CD14-positive monocyte (primary cell): ENCODE results near the gene ZNF888. TPM values are rescaled to one million over a fixed set of nuclear protein-coding genes. Genes with fewer than 3 reads are reported as not detected.

Experiments
- DNase-seq, 3 donors: peaks; one replicate each; pipeline ENCODE4 v3.0.0-alpha.2; 2011 to 2022
- H2AFZ ChIP-seq: 2 replicates; pipeline ENCODE4 v1.6.0; 2012; ENCODE audit warnings: mild to moderate bottlenecking, low read depth, low read length, inconsistent platforms; ENCODE audit not compliant: insufficient read depth, poor library complexity, severe bottlenecking
- H3K27ac ChIP-seq, 2 donors: 1 replicate in 1 of 2; 2 replicates in 1 of 2; pipeline ENCODE4 v1.5.1; 2012 to 2013; ENCODE audit warnings: low read length in 2 of 2, control low read depth in 1 of 2, inconsistent platforms in 1 of 2, low read depth in 1 of 2, mild to moderate bottlenecking in 1 of 2
- H3K27me3 ChIP-seq, 2 donors: one replicate each; pipeline versions ENCODE4 v1.6.0 to v1.6.1; 2011 to 2013; ENCODE audit warnings: low read length in 2 of 2; ENCODE audit not compliant: control insufficient read depth in 2 of 2, insufficient read depth in 2 of 2
- H3K36me3 ChIP-seq, 2 donors: replicated peaks in 1 of 2; 1 replicate in 1 of 2; 2 replicates in 1 of 2; pipeline versions ENCODE4 v1.5.1 to v1.6.1; 2012 to 2013; ENCODE audit warnings: low read length in 2 of 2, control low read depth in 1 of 2, inconsistent platforms in 1 of 2, mild to moderate bottlenecking in 1 of 2; ENCODE audit not compliant: insufficient read depth in 2 of 2, control insufficient read depth in 1 of 2
- H3K4me1 ChIP-seq, 2 donors: 1 replicate in 1 of 2; 2 replicates in 1 of 2; pipeline versions ENCODE4 v1.5.1 to v1.6.1; 2012 to 2013; ENCODE audit warnings: low read length in 2 of 2, control low read depth in 1 of 2, inconsistent platforms in 1 of 2, mild to moderate bottlenecking in 1 of 2, moderate library complexity in 1 of 2; ENCODE audit not compliant: insufficient read depth in 2 of 2, control insufficient read depth in 1 of 2
- H3K4me2 ChIP-seq: replicated peaks from 2 replicates; pipeline ENCODE3; 2012; ENCODE audit warnings: low read length, moderate library complexity, mild to moderate bottlenecking; ENCODE audit not compliant: poor library complexity, severe bottlenecking; ENCODE audit errors: extremely low read depth
- H3K4me3 ChIP-seq, 3 experiments: fragments of 200-600 bp in 1 of 3; sonication (generic) in 1 of 3; replicated peaks in 1 of 3; 1 replicate in 2 of 3; 2 replicates in 1 of 3; pipeline ENCODE4 v1.5.1; 2011 to 2013; ENCODE audit warnings: low read length in 3 of 3, mild to moderate bottlenecking in 3 of 3, control low read depth in 2 of 3, low read depth in 2 of 3, inconsistent platforms in 1 of 3, moderate library complexity in 1 of 3
- H3K79me2 ChIP-seq: 2 replicates; pipeline ENCODE4 v1.6.0; 2012; ENCODE audit warnings: mild to moderate bottlenecking, control low read depth, inconsistent platforms, low read length, moderate library complexity; ENCODE audit not compliant: insufficient read depth
- H3K9ac ChIP-seq: 2 replicates; pipeline ENCODE4 v1.6.0; 2017; ENCODE audit warnings: low read length, mild to moderate bottlenecking; ENCODE audit not compliant: insufficient read depth, poor library complexity, severe bottlenecking
- H3K9me3 ChIP-seq, 2 donors: replicated peaks in 1 of 2; 1 replicate in 1 of 2; 2 replicates in 1 of 2; pipeline versions ENCODE4 v1.5.1 to v1.6.1; 2012 to 2013; ENCODE audit warnings: low read length in 2 of 2, control low read depth in 1 of 2; ENCODE audit not compliant: control insufficient read depth in 1 of 2, insufficient read depth in 1 of 2
- H4K20me1 ChIP-seq: 2 replicates; pipeline ENCODE4 v1.6.0; 2012; ENCODE audit warnings: mild to moderate bottlenecking, low read length, control low read depth, moderate library complexity; ENCODE audit not compliant: insufficient read depth
- H3K27ac Mint-ChIP-seq, 7 donors: one replicate each; pipeline ENCODE4 v1.8.0; 2020; ENCODE audit warnings: mild to moderate bottlenecking in 7 of 7, mixed read lengths in 7 of 7, moderate library complexity in 6 of 7, inconsistent platforms in 2 of 7
- H3K27me3 Mint-ChIP-seq, 3 donors: one replicate each; pipeline ENCODE4 v1.8.0; 2021 to 2022; ENCODE audit warnings: low read depth in 3 of 3, mild to moderate bottlenecking in 3 of 3, mixed read lengths in 3 of 3, moderate library complexity in 3 of 3, inconsistent platforms in 1 of 3
- H3K36me3 Mint-ChIP-seq, 2 donors: one replicate each; pipeline ENCODE4 v1.8.0; 2020; ENCODE audit warnings: mixed read lengths in 2 of 2, inconsistent platforms in 1 of 2, mild to moderate bottlenecking in 1 of 2
- H3K4me1 Mint-ChIP-seq: one replicate; pipeline ENCODE4 v1.8.0; 2020; ENCODE audit warnings: mild to moderate bottlenecking, mixed read lengths
- H3K4me3 Mint-ChIP-seq, 2 donors: one replicate each; pipeline ENCODE4 v1.8.0; 2020; ENCODE audit warnings: mild to moderate bottlenecking in 2 of 2, mixed read lengths in 2 of 2, moderate library complexity in 1 of 2
- H3K9me3 Mint-ChIP-seq, 7 donors: one replicate each; pipeline ENCODE4 v1.8.0; 2020 to 2022; ENCODE audit warnings: mixed read lengths in 7 of 7, mild to moderate bottlenecking in 6 of 7, moderate library complexity in 6 of 7, inconsistent platforms in 2 of 7
- CTCF ChIP-seq: fragments of 200-600 bp; IDR thresholded peaks from one replicate; pipeline ENCODE4 v1.8.0; 2022; ENCODE audit warnings: antibody characterized with exemption, mild to moderate bottlenecking
- WGBS: methylation state at CpG from one replicate; pipeline ENCODE4 v1.1.5; 2013; ENCODE audit warnings: missing lambda C conversion rate; ENCODE audit not compliant: insufficient coverage; 5-methylcytosine and 5-hydroxymethylcytosine counted together
- intact Hi-C, 2 donors: fragments of 100-400 bp; cut with micrococcal nuclease; formaldehyde crosslinking; loops; one replicate each; pipeline versions ENCODE4 v1.15.0 to v1.15.1; 2023
- polyA minus RNA-seq: library from RNA; depleted of rRNA, polyadenylated mRNA; stranded (reverse); fragments of >200 nt; gene quantifications from 2 replicates; pipeline ENCODE4 v1.2.3, GENCODE V29; 2012
- polyA plus RNA-seq, 3 donors: library from polyadenylated mRNA; depleted of rRNA in 1 of 3; unstranded in 2 of 3; stranded (reverse) in 1 of 3; fragments of 300-500 nt in 2 of 3; fragments of >200 nt in 1 of 3; fragmentation: Illumina TruSeq in 2 of 3; gene quantifications; 1 replicate in 2 of 3; 2 replicates in 1 of 3; pipeline ENCODE4 v1.2.3, GENCODE V29; 2012 to 2021
- total RNA-seq, 12 experiments: library from RNA in 1 of 12; stranded (reverse) in 1 of 12; fragments of 120-200 nt in 1 of 12; gene quantifications; one replicate each; pipeline ENCODE4 v1.2.4 and lab custom pipeline; 2013 to 2026; ENCODE audit warnings: mixed read lengths in 6 of 12, inconsistent platforms in 1 of 12

Gene ZNF888
- 5.8 TPM for total RNA-seq (2013)
- 1 to 10 TPM in 2 of 3 donors, under 1 TPM in 1; 0.71 to 1.7 (median 1.4) TPM for polyA plus RNA-seq
- 1.2 and 2.2 TPM in 2 replicates for polyA minus RNA-seq
- 3.4 to 16.2 (median 9.4) reads per million in 11 experiments for total RNA-seq (lab: John Stamatoyannopoulos, UW)

DNA sequence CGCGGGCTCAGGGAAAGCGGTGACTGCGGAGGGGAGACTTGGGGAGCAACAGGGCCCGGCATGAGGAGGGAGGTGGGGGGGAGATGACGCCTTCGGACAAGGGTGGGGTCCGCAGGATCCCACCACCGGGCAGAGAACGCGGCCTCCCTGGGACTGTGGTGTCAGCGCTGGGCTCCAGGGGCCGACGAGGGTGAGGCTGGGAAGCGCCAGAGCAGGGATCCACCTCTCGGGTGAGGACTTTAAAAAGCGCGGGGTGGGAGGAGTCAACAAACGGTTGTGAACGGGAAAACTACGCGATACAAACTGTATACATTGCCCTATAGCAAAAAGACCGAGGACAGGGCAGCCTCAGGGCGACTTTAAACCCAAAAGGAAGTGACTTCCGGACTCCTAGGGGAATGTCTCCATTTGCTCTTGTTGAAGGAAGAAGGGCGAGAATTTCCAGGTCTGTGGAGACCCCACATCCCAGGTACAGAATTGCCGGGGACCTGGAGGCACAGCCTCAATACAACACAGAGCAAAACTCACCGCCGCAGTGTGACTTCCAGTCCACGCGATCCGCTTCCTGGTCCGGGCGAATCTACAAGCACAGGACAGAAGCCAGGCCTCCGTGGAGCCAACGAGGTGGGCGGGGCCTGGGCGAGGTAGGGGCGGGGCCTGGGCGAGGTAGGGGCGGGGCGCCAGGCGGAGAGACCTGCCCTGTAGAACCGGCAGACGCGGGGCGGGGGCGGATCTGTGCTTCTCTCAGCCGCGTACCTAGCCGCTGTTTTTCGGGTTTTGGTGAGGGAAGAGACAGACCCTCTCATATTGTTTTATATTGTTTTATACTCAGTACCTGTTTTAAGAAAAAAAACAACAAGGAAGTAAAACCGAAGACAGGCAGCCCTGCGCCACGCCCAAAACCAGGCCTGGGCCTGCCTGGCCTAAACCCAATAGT lies at the start of gene ZNF888:
Gene ZNF888, minus strand, starts transcription at position 588 of the 937 bp plus-strand sequence. CDS start 5,555 bp downstream, outside the sequence.
- Histone ChIP-seq H3K4me1 (peaks cover 24 to 29% of the 10 kb centered on the region in 2 donors), H3K4me2 (peak within 1 kb of the TSS; percentile 94), H2AFZ (peak within 1 kb of the TSS; percentile 84), H3K27ac (peak within 1 kb of the TSS; percentile 83 to 87), H3K4me3 (peak within 1 kb of the TSS; percentile 62 to 89 (median 87)), H3K79me2 (peaks cover 22% of the 10 kb centered on the region), H3K27me3 (no peaks in the 10 kb centered on the region), H4K20me1 (no peaks in the 10 kb centered on the region), H3K9me3 (no peaks in the 10 kb centered on the region), H3K36me3 (peaks cover 0 to 10% of the 10 kb centered on the region in 2 donors), H3K9ac (peak within 1 kb of the TSS; percentile 77)
- TF ChIP-seq CTCF = no peak
- intact Hi-C loops = loop anchor here (2.0 to 10.0 kb wide), 5 partner anchors 20 to 272 kb away; partner anchors contain the start of genes ZNF320 (in 2 of the 2), ZNF816 (in 2 of the 2) and ZNF665 (in 1 of the 2)
- peak within 1 kb of the TSS; percentile 93 to 96 for H3K4me3 Mint-ChIP-seq
- H3K9me3 Mint-ChIP-seq = no peaks in the 10 kb centered on the region
- peak within 1 kb of the TSS; percentile 93 to 98 (median 95) for H3K27ac Mint-ChIP-seq
- DNase-seq = peak; percentile 82 to 85 (median 83)
- peaks cover 34% of the 10 kb centered on the region for H3K4me1 Mint-ChIP-seq
- H3K36me3 Mint-ChIP-seq = peaks cover 15 to 18% of the 10 kb centered on the region in 2 donors
- WGBS = 0% methylated on average over 25 of the region's 55 CpGs
- H3K27me3 Mint-ChIP-seq = peaks cover 0 to 1% (median 0%) of the 10 kb centered on the region in 3 donors

DNA sequence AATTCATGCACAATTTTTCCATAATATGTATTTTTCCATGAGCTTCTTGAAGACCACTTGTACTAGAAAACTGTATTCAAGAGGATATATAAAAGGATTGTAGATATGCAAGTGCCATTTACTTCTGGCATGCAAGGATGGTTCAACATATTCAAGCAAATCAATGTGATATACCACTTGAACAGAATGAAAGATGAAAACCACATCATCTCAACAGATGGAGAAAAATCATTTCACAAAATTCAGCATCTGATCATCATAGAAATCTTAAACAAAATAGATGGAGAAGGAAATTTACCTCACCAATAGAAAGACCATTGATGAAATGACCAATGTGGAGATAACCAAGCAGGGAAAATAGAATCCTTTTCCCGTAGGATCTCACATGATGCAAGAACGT lies 44.5 kb upstream of the ZNF888 start:
- no CpG with 5 or more reads among the region's 2 CpGs for WGBS
- Mint-ChIP-seq H3K4me3 (no peak overlapping the region), H3K27ac (no peak overlapping the region), H3K4me1 (peaks cover 8% of the 10 kb centered on the region), H3K9me3 (peaks cover 23 to 62% (median 45%) of the 10 kb centered on the region in 7 donors), H3K27me3 (no peaks in the 10 kb centered on the region), H3K36me3 (peaks cover 13 to 16% of the 10 kb centered on the region in 2 donors)
- H3K36me3 ChIP-seq = peaks cover 0 to 25% of the 10 kb centered on the region in 2 donors
- H3K27me3 ChIP-seq = no peaks in the 10 kb centered on the region
- no peak overlapping the region for H3K27ac ChIP-seq
- H4K20me1 ChIP-seq = no peaks in the 10 kb centered on the region
- intact Hi-C loops = loop anchor here (10.0 kb wide), 4 partner anchors 137 to 427 kb away; partner anchors contain the start of genes ZNF160 (in 1 of the 2), ZNF611 (in 1 of the 2), ZNF765 (in 1 of the 2) and ZNF83 (in 1 of the 2)
- H3K9ac ChIP-seq = no peak overlapping the region
- H3K4me1 ChIP-seq = peaks cover 5 to 6% of the 10 kb centered on the region in 2 donors
- no peak overlapping the region for H3K4me3 ChIP-seq
- no peak for TF ChIP-seq CTCF
- no peak overlapping the region for H2AFZ ChIP-seq
- peaks cover 39 to 69% of the 10 kb centered on the region in 2 donors for H3K9me3 ChIP-seq
- DNase-seq = no peak
- no peak overlapping the region for H3K4me2 ChIP-seq
- H3K79me2 ChIP-seq = no peaks in the 10 kb centered on the region
